ENCODE data around the gene ACTL6B. TPM values are rescaled to one million over a fixed set of nuclear protein-coding genes. Genes with fewer than 3 reads are reported as not detected.
"Not testable (repeated sequence)": the region's sequence is repeated elsewhere in the genome, so short reads cannot be mapped to it uniquely, and the experiment has no call there.

Gene ACTL6B
- total RNA-seq (1 to 10 TPM in 1 of 2 donors, under 1 TPM in 1; 0.79 to 1.2 TPM), polyA plus RNA-seq (ENCODE audit: insufficient read depth, low read depth, low replicate concordance) (2.1 TPM)
- long read RNA-seq, donor 1, result 0 reads
- long read RNA-seq, donor 2, result 0 reads

GRCh38 chr7:100655908-100656674 lies at the start of gene ACTL6B:
TSS of gene ACTL6B (minus strand) at chr7:100656448. CDS start at chr7:100656354, 94 bp downstream.
- intact Hi-C loops (cut with DNase I; ENCODE audit: low total_unique reads), result no loop called here
- H3K36me3 ChIP-seq (ENCODE audit: low read depth, missing control alignments), result no peaks in the 10 kb centered on the region
- H3K9me3 ChIP-seq, result no peaks in the 10 kb centered on the region
- H3K4me3 ChIP-seq, result peak within 1 kb of the TSS in 1 of 2 donors; percentile 51
- 5 to 13% methylated on average over 20 to 48 of the region's 63 CpGs for WGBS, 2 donors
- no peak for TF ChIP-seq CTCF (IDR thresholded peaks at IDR 0.05)
- H3K4me1 ChIP-seq, result no peaks in the 10 kb centered on the region
- DNase-seq, result peak; percentile 86
- H3K27me3 ChIP-seq, result no peaks in the 10 kb centered on the region
- no peak within 1 kb of the TSS for H3K27ac ChIP-seq

- peak overlapping the region; percentile 75 to 77 for H3K4me3 ChIP-seq
- H3K27ac ChIP-seq, result peak overlapping the region; percentile 83 to 90
- H3K36me3 ChIP-seq (ENCODE audit: low read depth, missing control alignments), result no peaks in the 10 kb centered on the region
- H3K27me3 ChIP-seq, result no peaks in the 10 kb centered on the region
- intact Hi-C loops (cut with DNase I; ENCODE audit: low total_unique reads), result loop anchor here (5.0 kb wide), 1 partner anchor 147 kb away; the partner anchor contains the start of gene SLC12A9
- 0% methylated on average over 5 to 20 of the region's 25 CpGs for WGBS, 2 donors
- DNase-seq, result peak; percentile 84
- peak; percentile 91 to 92 (median 92) for TF ChIP-seq CTCF (IDR thresholded peaks at IDR 0.05)
- TF ChIP-seq POLR2A (IDR thresholded peaks at IDR 0.05), result no peak
- no peaks in the 10 kb centered on the region for H3K9me3 ChIP-seq
- H3K4me1 ChIP-seq, result peaks cover 7% of the 10 kb centered on the region
Observed at GRCh38 chr7:100705320-100705752, 49.1 kb upstream of the ACTL6B start.

- H3K27ac ChIP-seq; H3K27me3 ChIP-seq; H3K4me1 ChIP-seq; intact Hi-C loops (cut with DNase I; ENCODE audit: low total_unique reads); H3K9me3 ChIP-seq; H3K36me3 ChIP-seq (ENCODE audit: low read depth, missing control alignments); DNase-seq; H3K4me3 ChIP-seq: not testable (repeated sequence)
- WGBS, 2 donors, result 77 to 80% methylated on average over 3 of the region's 3 CpGs
Observed at GRCh38 chr7:100701089-100701488, 44.8 kb upstream of the ACTL6B start.

GRCh38 chr7:100699018-100699417 lies 42.8 kb upstream of the ACTL6B start:
- H3K4me3 ChIP-seq, result no peak overlapping the region
- H3K36me3 ChIP-seq (ENCODE audit: low read depth, missing control alignments), result no peaks in the 10 kb centered on the region
- 68 to 73% methylated on average over 5 to 6 of the region's 6 CpGs for WGBS, 2 donors
- intact Hi-C loops (cut with DNase I; ENCODE audit: low total_unique reads), result no loop called here
- no peak for DNase-seq
- no peaks in the 10 kb centered on the region for H3K27me3 ChIP-seq
- H3K9me3 ChIP-seq, result no peaks in the 10 kb centered on the region
- TF ChIP-seq POLR2A (IDR thresholded peaks at IDR 0.05) (no peak), CTCF (IDR thresholded peaks at IDR 0.05) (no peak)
- H3K4me1 ChIP-seq, result peaks cover 6% of the 10 kb centered on the region
- H3K27ac ChIP-seq, result no peak overlapping the region

GRCh38 chr7:100696123-100696521 lies 39.9 kb upstream of the ACTL6B start:
- no peak overlapping the region for H3K27ac ChIP-seq
- H3K4me3 ChIP-seq, result no peak overlapping the region
- DNase-seq, result no peak
- intact Hi-C loops (cut with DNase I; ENCODE audit: low total_unique reads), result no loop called here
- no peaks in the 10 kb centered on the region for H3K9me3 ChIP-seq
- peaks cover 27% of the 10 kb centered on the region for H3K4me1 ChIP-seq
- no peaks in the 10 kb centered on the region for H3K27me3 ChIP-seq
- H3K36me3 ChIP-seq (ENCODE audit: low read depth, missing control alignments), result no peaks in the 10 kb centered on the region
- WGBS, 2 donors, result 85% methylated on average over 6 of the region's 6 CpGs
- TF ChIP-seq POLR2A (IDR thresholded peaks at IDR 0.05) (no peak), CTCF (IDR thresholded peaks at IDR 0.05) (no peak)
